AG09309 (cell line): Measurements from ENCODE around the gene WSCD2.

ENCODE experiments used
- DNase-seq: peaks from one replicate; pipeline ENCODE4 v3.0.0-alpha.2; 2010; ENCODE audit warnings: low read depth
- H3K4me3 ChIP-seq: 2 replicates; pipeline ENCODE4 v1.5.1; 2011; ENCODE audit warnings: mild to moderate bottlenecking, low read depth, low read length, moderate library complexity; ENCODE audit not compliant: control insufficient read depth
- CTCF ChIP-seq: IDR thresholded peaks from 2 replicates; pipeline ENCODE4 v1.5.1; 2011; ENCODE audit warnings: mild to moderate bottlenecking, low read depth, low read length, inconsistent platforms; ENCODE audit not compliant: insufficient read depth, control insufficient read depth; ENCODE audit errors: missing control alignments

The WSCD2 gene

GRCh38 chr12:108204117-108204987 lies 75.3 kb downstream of the WSCD2 start:
- no peak for DNase-seq
- no peak overlapping the region for H3K4me3 ChIP-seq
- no peak for TF ChIP-seq CTCF

- no peak for DNase-seq
- H3K4me3 ChIP-seq, result no peak overlapping the region
- TF ChIP-seq CTCF, result no peak
These were observed 76.8 kb downstream of the WSCD2 start for GRCh38 chr12:108205864-108206263.

GRCh38 chr12:108207791-108208730 lies 79.0 kb downstream of the WSCD2 start:
- DNase-seq, result no peak
- H3K4me3 ChIP-seq, result no peak overlapping the region
- TF ChIP-seq CTCF, result no peak

- TF ChIP-seq CTCF, result no peak
- DNase-seq, result no peak
- no peak overlapping the region for H3K4me3 ChIP-seq
These were observed 80.9 kb downstream of the WSCD2 start for GRCh38 chr12:108210001-108210400.

- no peak for TF ChIP-seq CTCF
- DNase-seq, result no peak
- no peak overlapping the region for H3K4me3 ChIP-seq
These were observed 82.1 kb downstream of the WSCD2 start for GRCh38 chr12:108211157-108211556.

GRCh38 chr12:108213871-108214445 lies 84.9 kb downstream of the WSCD2 start:
- no peak for DNase-seq
- TF ChIP-seq CTCF, result no peak
- H3K4me3 ChIP-seq, result no peak overlapping the region
